Ectodermal cell (in vitro differentiated cells): ENCODE data around the gene PTGER3. TPM values are rescaled to one million over a fixed set of nuclear protein-coding genes. Genes with fewer than 3 reads are reported as not detected.

Experiments
- H3K27ac ChIP-seq: 2 replicates; pipeline ENCODE4 v1.7.0; 2013; ENCODE audit warnings: mild to moderate bottlenecking, low read depth, low read length; ENCODE audit not compliant: insufficient read depth, poor library complexity, severe bottlenecking
- H3K27me3 ChIP-seq: 2 replicates; pipeline ENCODE4 v1.7.0; 2013; ENCODE audit warnings: mild to moderate bottlenecking, low read length; ENCODE audit not compliant: insufficient read depth, control insufficient read depth, poor library complexity, severe bottlenecking
- H3K36me3 ChIP-seq: one replicate; pipeline ENCODE4 v1.7.0; 2013; ENCODE audit warnings: low read length; ENCODE audit not compliant: control insufficient read depth, insufficient read depth
- H3K4me1 ChIP-seq: one replicate; pipeline ENCODE4 v1.7.0; 2013; ENCODE audit warnings: low read length; ENCODE audit not compliant: control insufficient read depth, insufficient read depth
- H3K4me3 ChIP-seq: 2 replicates; pipeline ENCODE4 v1.7.0; 2013; ENCODE audit warnings: low read depth, low read length, control low read depth; ENCODE audit not compliant: insufficient read depth
- H3K9me3 ChIP-seq: 2 replicates; pipeline ENCODE4 v1.7.0; 2013; ENCODE audit warnings: mild to moderate bottlenecking, low read length, moderate library complexity; ENCODE audit not compliant: control insufficient read depth
- WGBS, 2 experiments: methylation state at CpG; one replicate each; pipeline ENCODE4 v1.1.7; 2013; ENCODE audit warnings: missing lambda C conversion rate in 2 of 2; 5-methylcytosine and 5-hydroxymethylcytosine counted together
- polyA plus RNA-seq, 4 experiments: library from polyadenylated mRNA; stranded (reverse); fragments of 50-300 nt; gene quantifications; one replicate each; pipeline ENCODE4 v1.2.3, GENCODE V29; 2013

Gene PTGER3
- polyA plus RNA-seq (2013, experiment 1 of 4) = not detected
- polyA plus RNA-seq (2013, experiment 2 of 4) = 0.11 TPM
- polyA plus RNA-seq (2013, experiment 3 of 4) = 0.05 TPM
- 0.24 TPM for polyA plus RNA-seq (2013, experiment 4 of 4)

DNA sequence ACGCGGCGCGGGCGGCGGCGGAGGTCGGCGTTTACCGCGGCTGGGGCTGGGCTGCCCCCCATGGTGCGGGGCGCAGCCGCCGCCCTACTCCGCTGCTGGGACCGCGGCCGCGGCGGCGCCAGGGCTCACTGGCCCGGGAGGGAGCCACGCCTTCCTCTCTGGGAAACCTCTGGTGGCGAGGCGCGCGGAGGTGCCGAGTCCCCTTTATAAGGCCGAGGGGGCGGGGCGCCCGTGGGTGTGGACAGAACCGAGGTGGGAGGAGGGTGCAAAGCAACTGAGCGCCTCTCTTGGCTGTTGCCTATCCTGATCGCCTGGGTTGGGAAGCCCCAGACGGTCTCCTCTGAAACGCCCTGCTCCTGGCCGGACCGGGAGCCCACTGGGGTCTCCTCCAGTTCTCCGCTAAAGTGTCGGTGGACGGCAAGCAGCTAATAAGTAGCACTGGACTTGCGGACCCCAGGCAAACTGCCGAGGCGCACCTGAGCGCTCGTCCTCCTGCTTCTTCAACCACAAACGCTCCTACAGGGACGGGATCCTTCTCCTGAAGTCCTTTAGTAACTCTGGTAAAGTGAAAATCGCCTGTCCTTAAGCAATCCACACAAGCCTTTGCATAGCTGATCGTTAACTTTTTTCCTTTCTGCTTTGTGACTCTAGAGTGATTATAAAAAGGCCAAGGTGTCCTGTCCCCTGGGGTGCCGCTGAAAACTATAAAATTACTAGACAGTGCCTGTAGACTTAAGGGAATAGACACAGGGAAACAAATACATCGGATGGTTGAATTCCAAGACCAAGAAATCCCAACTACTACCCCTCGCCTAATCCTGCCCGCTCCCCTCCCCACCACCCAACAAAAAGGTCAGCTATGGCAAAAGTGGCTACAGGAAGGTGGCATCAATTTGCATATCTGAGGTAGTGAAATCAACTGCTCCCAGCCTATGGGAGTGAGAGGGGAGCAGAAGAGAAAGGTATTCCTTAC lies at the start of gene PTGER3:
PTGER3 (minus strand) TSS at position 182 of the 973 bp plus-strand sequence. CDS start 239 bp downstream, outside the sequence.
- Histone ChIP-seq H3K27ac (no peak within 1 kb of the TSS), H3K9me3 (no peaks in the 10 kb centered on the region), H3K4me3 (peak within 1 kb of the TSS; percentile 41), H3K27me3 (peaks cover 38% of the 10 kb centered on the region), H3K4me1 (no peaks in the 10 kb centered on the region), H3K36me3 (no peaks in the 10 kb centered on the region)
- 3 to 4% methylated on average over 56 of the region's 56 CpGs for WGBS, 2 experiments

DNA sequence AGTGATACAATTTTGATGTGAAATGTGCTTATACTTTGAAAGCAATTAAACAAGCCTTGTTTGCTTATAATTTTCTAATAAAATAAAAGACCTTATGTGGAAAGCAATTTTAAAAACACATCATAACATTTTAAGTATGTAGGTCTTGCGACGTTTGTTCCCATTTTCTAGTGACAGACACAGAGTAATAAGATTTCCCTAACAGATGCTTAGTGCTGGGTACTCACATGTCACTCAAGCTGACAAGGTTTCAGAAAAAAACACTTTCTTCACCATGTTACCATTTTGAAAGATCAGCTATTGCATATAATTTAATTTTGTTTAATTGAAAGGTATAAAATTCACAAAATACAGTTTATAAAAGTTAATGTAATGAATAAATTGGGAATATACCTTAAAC lies 47.3 kb upstream of the PTGER3 start:
- H3K9me3 ChIP-seq = no peaks in the 10 kb centered on the region
- H3K27me3 ChIP-seq = no peaks in the 10 kb centered on the region
- no peak overlapping the region for H3K27ac ChIP-seq
- H3K36me3 ChIP-seq = no peaks in the 10 kb centered on the region
- no peak overlapping the region for H3K4me3 ChIP-seq
- H3K4me1 ChIP-seq = no peaks in the 10 kb centered on the region
- WGBS, 2 experiments = 95 to 100% methylated on average over 2 of the region's 2 CpGs

DNA sequence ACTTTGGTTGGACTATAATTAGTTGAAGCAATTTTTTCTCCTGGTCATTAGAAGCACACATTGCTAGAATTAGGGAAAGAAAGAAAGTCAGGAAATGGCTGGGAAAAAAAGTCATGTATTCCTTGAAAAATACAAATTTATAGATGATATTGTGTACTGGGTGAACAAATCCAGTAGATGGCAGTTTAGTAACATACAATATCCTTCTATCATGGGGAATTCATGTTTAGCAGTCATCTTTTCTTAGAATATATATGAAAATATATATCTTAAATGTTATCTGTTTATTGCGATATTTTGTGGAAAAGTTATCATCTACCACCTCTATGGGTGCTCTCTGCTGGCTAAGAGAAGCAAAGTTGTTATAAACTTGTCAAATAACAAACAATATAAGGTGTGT lies 46.3 kb upstream of the PTGER3 start:
- no peaks in the 10 kb centered on the region for H3K27me3 ChIP-seq
- H3K4me1 ChIP-seq = no peaks in the 10 kb centered on the region
- H3K27ac ChIP-seq = no peak overlapping the region
- no CpG with 5 or more reads among the region's 1 CpG for WGBS, 2 experiments
- no peak overlapping the region for H3K4me3 ChIP-seq
- H3K36me3 ChIP-seq = no peaks in the 10 kb centered on the region
- H3K9me3 ChIP-seq = no peaks in the 10 kb centered on the region

- Histone ChIP-seq H3K36me3 (no peaks in the 10 kb centered on the region), H3K9me3 (no peaks in the 10 kb centered on the region), H3K4me3 (no peak overlapping the region), H3K27ac (no peak overlapping the region), H3K4me1 (no peaks in the 10 kb centered on the region), H3K27me3 (peaks cover 20% of the 10 kb centered on the region)
- WGBS, 2 experiments = 79 to 89% methylated on average over 6 of the region's 6 CpGs
These were observed 42.1 kb upstream of the PTGER3 start for GRCh38 chr1:71089536-71090270.

DNA sequence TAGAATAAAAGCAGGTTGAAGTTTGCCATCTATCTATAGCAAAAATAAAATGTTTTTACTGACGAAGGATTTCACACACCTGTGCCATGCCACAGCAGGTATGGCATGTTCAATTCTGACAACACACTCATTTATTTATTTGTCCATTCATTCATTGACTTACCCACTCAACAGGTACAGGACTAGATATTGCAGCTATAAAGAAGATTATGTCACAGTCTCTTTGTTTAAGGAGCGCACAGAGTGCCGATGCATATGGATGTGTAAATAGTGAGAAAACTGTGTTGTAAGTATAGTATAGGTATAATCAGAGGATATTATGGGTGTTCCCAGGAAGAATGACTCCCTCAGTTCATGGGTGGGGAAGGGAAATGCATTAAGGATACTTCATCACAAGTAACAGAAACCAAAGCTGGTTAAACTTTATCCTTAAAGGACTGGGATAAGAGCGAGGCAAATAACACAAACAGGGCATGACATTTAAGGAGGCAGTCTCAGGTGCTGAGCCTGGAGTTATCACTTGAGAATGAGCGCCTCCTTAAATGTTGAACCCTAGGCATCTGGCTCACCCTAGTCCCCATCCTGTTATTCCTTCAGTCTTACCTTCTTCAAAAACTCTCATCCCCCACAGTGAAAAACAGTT lies 41.1 kb upstream of the PTGER3 start:
- H3K36me3 ChIP-seq = no peaks in the 10 kb centered on the region
- no peaks in the 10 kb centered on the region for H3K4me1 ChIP-seq
- WGBS, 2 experiments = 93 to 96% methylated on average over 5 of the region's 5 CpGs
- H3K27ac ChIP-seq = no peak overlapping the region
- no peak overlapping the region for H3K4me3 ChIP-seq
- H3K9me3 ChIP-seq = no peaks in the 10 kb centered on the region
- peaks cover 29% of the 10 kb centered on the region for H3K27me3 ChIP-seq

DNA sequence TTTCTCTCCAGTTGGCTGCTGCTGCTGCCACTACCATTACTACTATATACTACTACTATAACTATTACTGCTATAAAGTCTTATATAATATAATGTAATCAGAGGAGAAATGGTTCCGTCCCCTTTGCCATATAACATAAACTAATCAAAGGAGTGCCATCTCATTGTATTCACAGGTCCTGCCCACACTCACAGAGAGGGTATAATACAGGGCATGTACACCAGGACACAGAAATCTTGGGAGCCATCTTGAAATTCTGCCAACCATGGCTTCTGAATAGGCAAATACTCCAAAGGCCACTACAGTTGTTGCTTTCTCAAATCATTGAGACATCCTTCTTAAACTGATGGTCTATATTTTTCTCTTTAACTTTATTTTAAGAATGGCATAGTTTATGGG lies 40.1 kb upstream of the PTGER3 start:
- no peaks in the 10 kb centered on the region for H3K9me3 ChIP-seq
- 88 to 100% methylated on average over 1 of the region's 1 CpG for WGBS, 2 experiments
- peaks cover 39% of the 10 kb centered on the region for H3K27me3 ChIP-seq
- no peaks in the 10 kb centered on the region for H3K4me1 ChIP-seq
- no peak overlapping the region for H3K27ac ChIP-seq
- H3K4me3 ChIP-seq = no peak overlapping the region
- H3K36me3 ChIP-seq = no peaks in the 10 kb centered on the region

- Histone ChIP-seq H3K36me3 (no peaks in the 10 kb centered on the region), H3K4me3 (no peak overlapping the region), H3K4me1 (no peaks in the 10 kb centered on the region), H3K27ac (no peak overlapping the region), H3K27me3 (peaks cover 42% of the 10 kb centered on the region), H3K9me3 (no peaks in the 10 kb centered on the region)
These were observed 39.4 kb upstream of the PTGER3 start for GRCh38 chr1:71087060-71087459.

DNA sequence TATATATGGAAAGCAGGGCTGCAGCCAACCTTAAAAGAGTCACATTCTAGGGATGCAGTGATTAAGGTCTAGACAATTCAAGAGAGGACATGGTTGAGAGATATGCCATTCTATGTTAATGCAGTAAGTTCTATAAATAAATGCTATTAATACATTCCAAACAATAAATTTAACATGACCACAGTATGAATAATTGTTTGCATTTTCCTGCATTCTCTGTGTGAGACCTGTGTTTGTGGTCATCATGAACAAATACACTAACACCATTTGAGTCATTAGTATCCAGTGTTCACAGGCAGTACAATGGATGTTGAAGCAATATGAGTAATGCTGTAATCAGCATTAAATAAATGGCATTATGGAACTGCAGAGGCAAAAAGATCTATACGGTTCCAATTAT lies 38.7 kb upstream of the PTGER3 start:
- H3K4me1 ChIP-seq = no peaks in the 10 kb centered on the region
- peaks cover 42% of the 10 kb centered on the region for H3K27me3 ChIP-seq
- no peaks in the 10 kb centered on the region for H3K9me3 ChIP-seq
- H3K27ac ChIP-seq = no peak overlapping the region
- no peak overlapping the region for H3K4me3 ChIP-seq
- no peaks in the 10 kb centered on the region for H3K36me3 ChIP-seq
- WGBS, 2 experiments = 86 to 100% methylated on average over 1 of the region's 1 CpG

DNA sequence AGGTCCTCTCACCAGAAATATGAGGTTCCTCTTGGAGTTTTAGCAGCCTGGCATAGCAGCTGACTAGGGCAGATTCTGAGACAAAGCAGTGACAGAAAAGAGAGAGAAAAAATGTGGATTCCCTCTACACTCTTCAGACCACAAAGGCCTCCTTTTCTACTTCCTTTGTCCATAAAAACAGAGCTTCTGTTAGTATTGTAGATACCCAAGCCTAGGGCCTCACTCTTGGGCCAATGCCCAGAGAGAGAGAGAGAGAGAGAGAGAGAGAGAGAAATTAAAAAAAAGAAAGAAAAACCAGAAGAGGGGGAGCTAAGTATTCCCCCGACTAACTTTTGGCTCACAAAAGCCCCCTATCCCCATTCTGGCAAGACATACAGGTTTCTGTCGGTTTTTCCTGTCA lies 35.7 kb upstream of the PTGER3 start:
- 80 to 87% methylated on average over 2 of the region's 2 CpGs for WGBS, 2 experiments
- Histone ChIP-seq H3K4me1 (peaks cover 5% of the 10 kb centered on the region), H3K36me3 (no peaks in the 10 kb centered on the region)

DNA sequence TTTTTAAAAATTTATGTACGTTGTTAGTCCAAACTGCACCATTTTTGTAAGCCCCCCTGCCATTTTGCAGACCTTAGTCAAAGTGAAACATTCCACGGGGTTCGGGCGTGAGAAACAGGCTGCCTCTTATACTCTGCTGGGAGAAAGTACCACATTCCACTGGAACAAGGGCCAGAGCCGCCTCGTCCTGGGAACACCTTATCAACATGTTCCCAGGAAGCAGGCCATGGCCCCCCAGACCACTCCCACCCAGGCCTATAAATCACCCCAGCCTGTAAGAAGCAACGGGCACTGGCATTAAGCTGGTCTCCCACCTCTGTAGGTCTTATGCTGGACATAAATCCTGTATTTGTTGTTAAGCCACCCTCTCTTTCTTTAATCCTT lies 34.1 kb upstream of the PTGER3 start:
- 92 to 94% methylated on average over 7 of the region's 7 CpGs for WGBS, 2 experiments
- H3K4me1 ChIP-seq = peaks cover 5% of the 10 kb centered on the region
- H3K27ac ChIP-seq = no peak overlapping the region
- H3K9me3 ChIP-seq = no peaks in the 10 kb centered on the region
- peaks cover 9% of the 10 kb centered on the region for H3K36me3 ChIP-seq
- H3K27me3 ChIP-seq = peaks cover 42% of the 10 kb centered on the region
- H3K4me3 ChIP-seq = no peak overlapping the region

More for the DNA sequence above, 35.7 kb upstream of the PTGER3 start:
- Histone ChIP-seq H3K27ac (no peak overlapping the region), H3K4me3 (no peak overlapping the region), H3K27me3 (peaks cover 42% of the 10 kb centered on the region), H3K9me3 (no peaks in the 10 kb centered on the region)
